Astrocyte of the spinal cord (primary cell): ENCODE results near the gene CDC34.

Source experiments
- DNase-seq: peaks from one replicate; pipeline ENCODE4 v3.0.0; 2011; ENCODE audit warnings: low read depth, low spot score
- H3K4me3 ChIP-seq: 2 replicates; pipeline ENCODE4 v1.5.1; 2011; ENCODE audit warnings: low read depth, mild to moderate bottlenecking, low read length, moderate library complexity
- in situ Hi-C: cut with HindIII; loops from 2 replicates; pipeline ENCODE4 v1.10.0; 2017; ENCODE audit warnings: low sequenced_read_pairs
- TF ChIP-seq, protein P1 (sequence below): IDR thresholded peaks from 2 replicates; pipeline ENCODE4 v1.5.1; 2012; ENCODE audit warnings: low read depth, mild to moderate bottlenecking, low read length, inconsistent platforms

Gene CDC34, protein sequence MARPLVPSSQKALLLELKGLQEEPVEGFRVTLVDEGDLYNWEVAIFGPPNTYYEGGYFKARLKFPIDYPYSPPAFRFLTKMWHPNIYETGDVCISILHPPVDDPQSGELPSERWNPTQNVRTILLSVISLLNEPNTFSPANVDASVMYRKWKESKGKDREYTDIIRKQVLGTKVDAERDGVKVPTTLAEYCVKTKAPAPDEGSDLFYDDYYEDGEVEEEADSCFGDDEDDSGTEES

DNA sequence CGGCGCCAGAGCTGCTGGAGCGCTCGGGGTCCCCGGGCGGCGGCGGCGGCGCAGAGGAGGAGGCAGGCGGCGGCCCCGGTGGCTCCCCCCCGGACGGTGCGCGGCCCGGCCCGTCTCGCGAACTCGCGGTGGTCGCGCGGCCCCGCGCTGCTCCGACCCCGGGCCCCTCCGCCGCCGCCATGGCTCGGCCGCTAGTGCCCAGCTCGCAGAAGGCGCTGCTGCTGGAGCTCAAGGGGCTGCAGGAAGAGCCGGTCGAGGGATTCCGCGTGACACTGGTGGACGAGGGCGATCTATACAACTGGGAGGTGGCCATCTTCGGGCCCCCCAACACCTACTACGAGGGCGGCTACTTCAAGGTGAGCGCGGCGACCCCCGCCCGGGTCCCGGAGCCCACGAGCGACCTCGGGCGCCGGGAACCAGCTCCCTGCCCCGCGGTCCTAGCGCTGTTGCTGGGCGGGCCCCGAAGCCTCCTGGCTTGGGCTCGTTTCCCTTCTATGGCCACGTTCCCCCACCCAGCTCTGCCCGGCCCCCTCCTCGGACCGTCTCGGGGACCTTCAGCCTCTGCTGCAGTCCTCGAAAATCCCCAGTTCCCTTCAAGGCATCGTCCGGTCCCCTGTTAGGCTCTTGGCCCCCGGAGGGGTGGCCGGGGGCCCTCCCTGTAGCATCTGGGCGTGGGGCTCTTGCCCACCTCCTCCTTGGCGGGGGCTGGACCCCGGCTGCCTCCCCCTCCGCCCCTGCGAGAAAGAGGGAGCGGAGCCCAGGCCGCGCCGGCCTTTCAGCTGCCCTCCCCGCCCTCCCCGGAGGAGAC lies at the start of gene CDC34:
TSS of gene CDC34 (plus strand) at position 8 of the 808 bp plus-strand sequence. CDS start at position 180, 172 bp downstream.
- in situ Hi-C loops: no loop called here
- peak within 1 kb of the TSS; percentile 91 for H3K4me3 ChIP-seq
- TF ChIP-seq, protein P1, sequence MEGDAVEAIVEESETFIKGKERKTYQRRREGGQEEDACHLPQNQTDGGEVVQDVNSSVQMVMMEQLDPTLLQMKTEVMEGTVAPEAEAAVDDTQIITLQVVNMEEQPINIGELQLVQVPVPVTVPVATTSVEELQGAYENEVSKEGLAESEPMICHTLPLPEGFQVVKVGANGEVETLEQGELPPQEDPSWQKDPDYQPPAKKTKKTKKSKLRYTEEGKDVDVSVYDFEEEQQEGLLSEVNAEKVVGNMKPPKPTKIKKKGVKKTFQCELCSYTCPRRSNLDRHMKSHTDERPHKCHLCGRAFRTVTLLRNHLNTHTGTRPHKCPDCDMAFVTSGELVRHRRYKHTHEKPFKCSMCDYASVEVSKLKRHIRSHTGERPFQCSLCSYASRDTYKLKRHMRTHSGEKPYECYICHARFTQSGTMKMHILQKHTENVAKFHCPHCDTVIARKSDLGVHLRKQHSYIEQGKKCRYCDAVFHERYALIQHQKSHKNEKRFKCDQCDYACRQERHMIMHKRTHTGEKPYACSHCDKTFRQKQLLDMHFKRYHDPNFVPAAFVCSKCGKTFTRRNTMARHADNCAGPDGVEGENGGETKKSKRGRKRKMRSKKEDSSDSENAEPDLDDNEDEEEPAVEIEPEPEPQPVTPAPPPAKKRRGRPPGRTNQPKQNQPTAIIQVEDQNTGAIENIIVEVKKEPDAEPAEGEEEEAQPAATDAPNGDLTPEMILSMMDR: no peak
- DNase-seq: no peak

DNA sequence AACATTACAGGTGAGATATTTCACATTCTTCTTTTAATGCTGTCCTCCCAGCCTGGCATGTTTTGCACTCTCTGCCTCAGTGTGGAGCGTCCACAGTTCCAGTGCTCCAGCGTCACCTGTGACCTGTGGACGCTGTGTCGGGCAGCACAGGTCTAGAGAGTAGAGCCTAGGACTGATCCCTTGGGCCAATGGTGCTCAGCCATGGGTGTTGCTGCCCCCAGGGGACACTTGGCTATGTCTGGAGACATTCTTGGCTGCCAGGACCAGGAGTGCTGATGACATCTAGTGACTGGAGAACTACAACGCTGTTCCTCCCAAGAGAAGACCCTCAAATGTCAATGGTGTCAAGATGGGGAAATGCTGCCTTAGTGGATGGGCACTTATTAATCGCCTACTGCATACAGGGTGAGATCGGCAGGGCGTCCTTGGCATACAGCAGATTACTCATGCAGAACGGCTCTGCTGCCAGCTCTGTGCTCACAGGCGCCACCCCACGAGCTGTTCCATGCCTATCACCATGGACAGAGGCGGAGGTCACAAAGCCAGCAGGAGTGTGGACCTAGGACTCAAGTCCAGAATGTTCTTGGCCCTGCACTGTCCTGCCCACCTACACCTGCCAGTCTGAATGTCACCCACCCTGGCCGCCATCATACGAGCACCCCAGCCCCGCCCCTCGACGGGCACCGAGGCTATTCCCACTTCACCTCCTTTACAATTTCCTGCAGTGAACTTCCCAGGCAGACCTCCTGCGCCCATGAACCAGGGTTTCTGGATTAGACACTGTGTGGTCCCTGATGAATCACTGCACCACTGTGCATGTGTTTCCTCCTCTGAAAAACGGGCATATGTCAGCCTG lies 49.1 kb upstream of the CDC34 start:
- DNase-seq: no peak
- H3K4me3 ChIP-seq: no peak overlapping the region
- TF ChIP-seq, protein P1: no peak
- in situ Hi-C loops: no loop called here

DNA sequence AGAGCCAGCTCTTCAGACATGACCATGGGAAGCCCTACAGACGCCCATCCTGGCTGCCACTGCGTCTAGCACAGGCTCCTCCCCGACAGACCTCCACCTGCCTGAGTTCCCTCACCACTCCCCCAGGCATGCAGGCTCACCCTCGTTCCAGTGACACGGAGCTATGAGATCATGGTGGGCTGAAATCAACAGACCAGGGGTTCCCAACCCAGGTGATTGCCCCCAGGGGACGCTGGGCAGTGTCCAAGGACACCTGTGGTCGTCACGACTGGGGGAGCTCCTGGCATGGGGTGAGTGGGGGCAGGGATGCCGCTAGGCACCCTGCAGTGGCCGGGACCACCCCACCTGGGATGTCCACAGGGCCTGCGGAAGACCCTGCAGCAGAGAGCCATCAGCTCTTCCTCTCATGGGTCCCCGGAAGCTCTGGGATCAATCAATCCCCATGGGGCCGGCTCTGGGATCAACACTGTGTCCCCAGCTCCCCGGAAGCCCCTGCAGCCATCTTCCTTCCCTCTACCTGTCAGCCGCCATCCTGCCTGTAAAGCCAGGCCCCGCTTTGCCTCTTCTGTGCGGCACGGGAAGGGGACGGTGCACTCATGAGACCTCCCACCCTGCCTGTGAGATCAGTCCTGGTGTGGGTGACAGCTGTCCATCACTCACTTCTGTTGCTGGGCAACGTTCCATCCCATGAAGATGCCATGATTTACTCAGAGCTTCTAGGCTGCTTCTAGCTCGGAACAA lies 48.1 kb upstream of the CDC34 start:
- H3K4me3 ChIP-seq: no peak overlapping the region
- in situ Hi-C loops: no loop called here
- DNase-seq: no peak
- TF ChIP-seq, protein P1: no peak

DNA sequence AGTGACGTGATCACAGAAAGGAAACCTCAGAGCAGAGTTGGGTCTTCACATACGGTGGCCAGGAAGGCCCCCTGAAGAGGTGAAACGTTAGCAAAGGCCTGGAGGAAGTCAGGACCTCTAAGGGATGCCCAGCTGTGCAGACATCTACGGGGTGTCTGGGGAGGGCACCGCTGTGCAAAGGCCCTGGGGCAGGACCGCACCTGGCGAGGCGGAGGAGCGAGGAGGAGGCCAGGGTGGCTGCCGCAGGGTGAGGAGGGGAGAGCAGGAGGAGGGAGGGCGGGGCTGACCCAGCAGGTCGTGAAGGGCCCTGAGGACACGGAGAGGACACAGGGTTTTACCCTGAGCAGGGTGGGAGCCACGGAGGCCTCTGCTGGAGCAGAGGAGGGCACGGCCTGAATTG lies 47.1 kb upstream of the CDC34 start:
- in situ Hi-C loops: no loop called here
- H3K4me3 ChIP-seq: no peak overlapping the region

DNA sequence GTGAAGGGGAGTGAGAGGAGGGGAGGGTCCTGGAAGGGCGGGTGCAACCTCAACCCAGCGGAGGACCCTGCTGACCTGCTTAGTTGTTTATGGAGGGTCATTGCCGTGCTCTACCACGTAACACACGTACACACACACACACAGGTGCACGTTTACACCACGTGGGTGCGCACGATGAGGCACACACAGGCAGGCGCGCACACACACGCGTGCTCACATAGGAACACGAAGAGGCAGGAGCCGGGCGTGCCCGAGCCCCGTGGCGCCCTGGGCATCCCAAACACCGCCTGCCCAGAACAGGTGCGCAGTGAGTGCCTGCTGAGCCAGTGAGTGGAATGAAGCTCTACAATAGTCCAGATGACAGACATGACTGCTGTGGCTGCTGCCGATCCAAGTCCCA lies 46.5 kb upstream of the CDC34 start:
- H3K4me3 ChIP-seq: no peak overlapping the region
- TF ChIP-seq, protein P1: no peak
- DNase-seq: no peak
- in situ Hi-C loops: no loop called here

More for the DNA sequence above, 47.1 kb upstream of the CDC34 start:
- TF ChIP-seq, protein P1: no peak
- no peak for DNase-seq
